Esophagus muscularis mucosa (tissue), 3 donors: Measurements from ENCODE around the gene LPCAT3.
A peak's percentile ranks its signal among the peaks of the same experiment; 100 is the strongest.

Experiments used
- CTCF ChIP-seq, 3 experiments: fragments of 200-600 bp in 2 of 3; fragments of 450-650 bp in 1 of 3; sonication (generic) in 2 of 3; IDR thresholded peaks; one replicate each; pipeline ENCODE4 v1.5.1; 2017 to 2019; ENCODE audit warnings: antibody characterized with exemption in 3 of 3, mild to moderate bottlenecking in 2 of 3, moderate library complexity in 1 of 3
- POLR2A ChIP-seq: fragments of 450-650 bp; IDR thresholded peaks from one replicate; pipeline ENCODE4 v1.6.1; 2017; ENCODE audit warnings: antibody characterized with exemption, moderate library complexity, mild to moderate bottlenecking, low read depth
- POLR2AphosphoS5 ChIP-seq, 2 donors: sonication (generic); formaldehyde crosslinking; IDR thresholded peaks; one replicate each; pipeline ENCODE4 v1.6.1; 2017; ENCODE audit warnings: antibody characterized with exemption in 2 of 2

- TF ChIP-seq CTCF (IDR thresholded peaks at IDR 0.05) (no peak), POLR2A (no peak), POLR2AphosphoS5 (IDR thresholded peaks at IDR 0.05) (peak in 1 of 2 donors; percentile 53)
Measured at GRCh38 chr12:6936636-6937480, 81.4 kb downstream of the LPCAT3 start.
